Activated CD4-positive, alpha-beta T cell treated with anti-CD3 and anti-CD28 coated beads for 48 hours (primary cell): ENCODE results near the gene PBX3.
"Not testable (repeated sequence)": the region's sequence is repeated elsewhere in the genome, so short reads cannot be mapped to it uniquely, and the experiment has no call there.

ENCODE experiments used
- DNase-seq: peaks from one replicate; pipeline ENCODE4 v3.0.0-alpha.2; 2020

Gene PBX3

GRCh38 chr9:125749287-125749935 is 2.2 kb downstream of the PBX3 start:
- no peak for DNase-seq

GRCh38 chr9:125749951-125750626 is 2.9 kb downstream of the PBX3 start:
- no peak for DNase-seq

GRCh38 chr9:125750627-125751011 is 3.4 kb downstream of the PBX3 start:
- no peak for DNase-seq

- DNase-seq: no peak
These were observed 5.0 kb downstream of the PBX3 start for GRCh38 chr9:125752070-125752628.

GRCh38 chr9:125754096-125754495 is 6.9 kb downstream of the PBX3 start:
- DNase-seq: no peak

GRCh38 chr9:125755340-125755739 is 8.2 kb downstream of the PBX3 start:
- DNase-seq: no peak

GRCh38 chr9:125756518-125756917 is 9.3 kb downstream of the PBX3 start:
- no peak for DNase-seq

- DNase-seq: no peak
These were observed 10.7 kb downstream of the PBX3 start for GRCh38 chr9:125757834-125758233.

GRCh38 chr9:125758986-125759763 is 12.0 kb downstream of the PBX3 start:
- no peak for DNase-seq

- no peak for DNase-seq
These were observed 12.6 kb downstream of the PBX3 start for GRCh38 chr9:125759764-125760129.

GRCh38 chr9:125760537-125760936 is 13.4 kb downstream of the PBX3 start:
- DNase-seq: no peak

- DNase-seq: no peak
These were observed 14.7 kb downstream of the PBX3 start for GRCh38 chr9:125761676-125762450.

GRCh38 chr9:125763394-125763801 is 16.2 kb downstream of the PBX3 start:
- no peak for DNase-seq

- no peak for DNase-seq
These were observed 17.0 kb downstream of the PBX3 start for GRCh38 chr9:125764198-125764597.

- no peak for DNase-seq
These were observed 19.5 kb downstream of the PBX3 start for GRCh38 chr9:125766468-125767221.

GRCh38 chr9:125767349-125767748 is 20.2 kb downstream of the PBX3 start:
- DNase-seq: no peak

- DNase-seq: no peak
These were observed 21.6 kb downstream of the PBX3 start for GRCh38 chr9:125768803-125769202.

- no peak for DNase-seq
These were observed 23.9 kb downstream of the PBX3 start for GRCh38 chr9:125771037-125771436.

- no peak for DNase-seq
These were observed 25.6 kb downstream of the PBX3 start for GRCh38 chr9:125772740-125773139.

- DNase-seq: no peak
These were observed 26.9 kb downstream of the PBX3 start for GRCh38 chr9:125774106-125774505.

- DNase-seq: not testable (repeated sequence)
These were observed 29.6 kb downstream of the PBX3 start for GRCh38 chr9:125776789-125777188.
